GM19438 (cell line): ENCODE data around the gene DHDH.

Source experiments
- ATAC-seq: cut with Tn5 transposase; IDR thresholded peaks from one replicate; pipeline ENCODE4 v1.9.1; 2021; ENCODE audit warnings: low read depth; ENCODE audit not compliant: unreplicated experiment

The DHDH gene

DNA sequence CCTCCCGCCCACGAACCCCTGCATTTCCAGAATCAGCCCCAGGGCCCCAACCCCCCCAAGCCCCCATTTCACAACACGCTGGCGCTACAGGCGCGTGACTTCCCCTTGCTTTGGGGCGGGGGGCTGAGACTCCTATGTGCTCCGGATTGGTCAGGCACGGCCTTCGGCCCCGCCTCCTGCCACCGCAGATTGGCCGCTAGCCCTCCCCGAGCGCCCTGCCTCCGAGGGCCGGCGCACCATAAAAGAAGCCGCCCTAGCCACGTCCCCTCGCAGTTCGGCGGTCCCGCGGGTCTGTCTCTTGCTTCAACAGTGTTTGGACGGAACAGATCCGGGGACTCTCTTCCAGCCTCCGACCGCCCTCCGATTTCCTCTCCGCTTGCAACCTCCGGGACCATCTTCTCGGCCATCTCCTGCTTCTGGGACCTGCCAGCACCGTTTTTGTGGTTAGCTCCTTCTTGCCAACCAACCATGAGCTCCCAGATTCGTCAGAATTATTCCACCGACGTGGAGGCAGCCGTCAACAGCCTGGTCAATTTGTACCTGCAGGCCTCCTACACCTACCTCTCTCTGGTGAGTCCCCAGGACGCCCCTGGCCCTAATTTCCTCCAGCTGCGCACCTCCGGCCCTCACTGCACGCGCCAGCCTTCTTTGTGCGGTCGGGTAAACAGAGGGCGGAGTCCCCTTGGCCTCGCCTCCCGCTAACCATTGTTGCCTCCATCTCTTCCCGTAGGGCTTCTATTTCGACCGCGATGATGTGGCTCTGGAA, 31.7 kb downstream of the DHDH start, which contains the start of gene FTL:
Gene FTL, plus strand, starts transcription at position 270 of the 766 bp plus-strand sequence. Its CDS starts 199 bp downstream, at position 469.
- ATAC-seq: peak; percentile 50

DNA sequence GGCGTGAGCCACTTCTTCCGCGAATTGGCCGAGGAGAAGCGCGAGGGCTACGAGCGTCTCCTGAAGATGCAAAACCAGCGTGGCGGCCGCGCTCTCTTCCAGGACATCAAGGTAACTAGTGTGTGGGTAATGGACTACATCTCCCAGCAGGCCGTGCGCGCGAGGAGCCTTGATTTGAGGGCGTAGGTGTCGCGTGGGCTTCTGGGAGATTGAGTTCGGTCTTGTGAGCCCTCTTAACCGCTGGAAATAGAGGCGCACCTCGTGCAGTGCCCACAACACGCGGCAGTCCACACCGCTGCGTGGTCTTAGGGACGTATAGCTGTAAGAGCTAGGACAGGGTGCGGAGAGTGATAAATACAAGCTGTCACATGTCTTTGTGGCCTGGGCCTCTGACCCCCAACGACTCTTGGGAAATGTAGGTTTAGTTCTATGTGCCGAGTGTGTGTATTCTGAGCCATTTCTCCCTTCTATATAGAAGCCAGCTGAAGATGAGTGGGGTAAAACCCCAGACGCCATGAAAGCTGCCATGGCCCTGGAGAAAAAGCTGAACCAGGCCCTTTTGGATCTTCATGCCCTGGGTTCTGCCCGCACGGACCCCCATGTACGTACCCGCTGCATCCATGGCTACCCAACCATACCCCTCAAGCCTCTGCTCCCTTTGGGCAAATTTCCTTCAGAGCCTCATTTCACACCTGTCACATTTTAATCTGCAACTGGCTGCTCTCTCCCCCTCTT, 32.5 kb downstream of the DHDH start:
- peak; percentile 6 for ATAC-seq

DNA sequence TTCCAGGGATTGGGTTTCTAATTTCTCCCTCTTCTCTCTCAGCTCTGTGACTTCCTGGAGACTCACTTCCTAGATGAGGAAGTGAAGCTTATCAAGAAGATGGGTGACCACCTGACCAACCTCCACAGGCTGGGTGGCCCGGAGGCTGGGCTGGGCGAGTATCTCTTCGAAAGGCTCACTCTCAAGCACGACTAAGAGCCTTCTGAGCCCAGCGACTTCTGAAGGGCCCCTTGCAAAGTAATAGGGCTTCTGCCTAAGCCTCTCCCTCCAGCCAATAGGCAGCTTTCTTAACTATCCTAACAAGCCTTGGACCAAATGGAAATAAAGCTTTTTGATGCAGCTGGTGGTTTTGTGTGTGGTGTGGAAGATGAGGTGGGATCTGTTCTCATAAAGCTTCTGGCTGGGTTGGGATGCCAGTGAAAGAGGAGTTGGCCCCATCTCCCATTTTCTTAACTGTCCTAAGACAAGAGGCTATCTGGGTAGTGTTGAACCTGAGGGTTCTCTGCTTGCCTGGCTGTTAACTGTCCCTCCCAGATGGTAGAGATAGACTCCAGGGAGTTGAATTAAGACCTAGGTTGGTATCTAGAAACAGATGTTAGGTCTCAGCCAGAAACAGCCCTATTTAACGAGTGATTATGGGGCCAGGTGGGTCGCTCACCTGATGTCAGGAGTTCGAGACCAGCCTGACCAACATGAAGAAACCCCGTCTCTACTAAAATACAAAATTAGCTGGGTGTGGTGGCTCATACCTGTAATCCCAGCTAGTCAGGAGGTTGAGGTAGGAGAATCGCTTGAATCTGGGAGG, 33.2 kb downstream of the DHDH start:
- no peak for ATAC-seq

DNA sequence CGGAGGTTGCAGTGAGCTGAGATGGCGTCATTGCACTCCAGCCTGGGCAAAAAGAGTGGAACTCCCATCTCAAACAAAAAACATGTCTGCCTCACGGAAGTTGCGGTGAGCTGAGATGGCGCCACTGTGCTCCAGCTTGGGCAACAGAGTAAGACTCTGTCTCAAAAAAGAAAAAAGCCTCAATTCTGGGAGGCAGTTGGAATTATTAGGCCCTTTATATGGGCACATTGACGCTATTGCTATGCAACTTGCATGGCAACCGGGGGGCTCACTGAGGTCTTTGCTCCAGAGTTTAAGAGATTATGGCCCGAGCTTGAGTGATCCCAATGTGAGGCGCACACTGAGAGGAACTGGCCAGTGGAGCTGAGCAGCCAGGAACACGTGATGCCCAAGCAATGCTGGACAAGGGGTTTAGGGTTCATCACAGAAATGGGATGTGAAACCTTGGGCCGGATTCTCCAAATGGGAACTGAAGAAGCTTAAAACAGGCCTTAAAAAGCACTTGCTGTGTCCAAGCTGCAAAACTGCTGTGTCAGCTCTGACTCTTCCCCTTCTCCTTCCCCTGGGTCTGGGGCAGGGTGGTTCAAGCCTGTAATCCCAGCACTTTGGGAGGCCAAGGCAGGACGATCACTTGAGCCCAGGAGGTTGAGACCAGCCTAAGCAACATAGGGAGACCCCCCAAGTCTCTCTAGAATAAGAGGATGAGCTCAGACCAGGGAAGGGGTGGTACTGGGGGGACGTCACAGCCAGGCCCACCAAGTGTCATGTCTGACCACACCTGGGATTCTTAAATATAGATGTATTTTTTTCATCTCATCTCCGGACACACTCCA, 34.1 kb downstream of the DHDH start:
- no peak for ATAC-seq

DNA sequence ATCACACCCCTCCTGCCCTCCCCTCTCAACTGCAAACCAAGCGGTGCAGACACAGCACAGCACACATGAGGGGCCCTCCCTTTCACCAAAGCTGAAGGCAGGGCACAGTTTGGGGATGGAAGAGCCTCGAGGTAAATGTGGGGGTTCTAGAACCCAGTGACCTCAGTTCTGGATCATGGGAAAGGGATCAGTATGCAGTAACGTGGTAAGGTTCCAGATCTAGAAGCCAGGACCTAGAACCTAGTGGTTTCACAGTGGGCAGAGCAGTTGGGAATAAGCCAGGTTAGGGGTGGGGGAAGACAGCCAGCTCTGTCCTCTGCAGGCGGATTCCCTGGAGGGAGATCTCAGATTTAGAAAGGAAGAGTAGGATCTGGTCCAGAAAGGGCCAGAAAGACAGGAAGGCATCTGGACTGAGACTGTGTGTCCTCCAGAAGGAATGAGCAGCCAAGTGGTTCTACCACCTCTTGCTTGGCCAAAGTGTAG, 34.7 kb downstream of the DHDH start:
- ATAC-seq: no peak

DNA sequence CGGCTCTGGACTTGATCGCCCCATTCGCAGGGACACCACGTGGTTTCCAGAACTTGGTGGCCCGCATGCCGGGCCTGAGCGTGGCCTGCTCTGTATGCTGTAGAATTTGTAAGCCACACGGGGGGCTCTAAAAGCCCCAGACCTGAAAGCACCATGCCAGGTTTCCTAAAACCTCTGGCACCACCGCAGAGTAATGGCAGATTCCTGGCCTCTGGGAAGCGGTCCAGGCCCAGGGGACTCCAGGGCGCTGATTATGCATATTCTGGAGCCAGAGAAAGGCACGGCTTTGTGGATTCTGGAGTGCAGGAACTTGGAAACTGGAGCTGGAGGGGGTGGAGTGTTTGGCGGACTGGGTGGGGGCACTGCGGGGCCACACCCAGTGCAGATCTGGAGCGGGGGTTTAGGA, 35.3 kb downstream of the DHDH start:
- no peak for ATAC-seq

DNA sequence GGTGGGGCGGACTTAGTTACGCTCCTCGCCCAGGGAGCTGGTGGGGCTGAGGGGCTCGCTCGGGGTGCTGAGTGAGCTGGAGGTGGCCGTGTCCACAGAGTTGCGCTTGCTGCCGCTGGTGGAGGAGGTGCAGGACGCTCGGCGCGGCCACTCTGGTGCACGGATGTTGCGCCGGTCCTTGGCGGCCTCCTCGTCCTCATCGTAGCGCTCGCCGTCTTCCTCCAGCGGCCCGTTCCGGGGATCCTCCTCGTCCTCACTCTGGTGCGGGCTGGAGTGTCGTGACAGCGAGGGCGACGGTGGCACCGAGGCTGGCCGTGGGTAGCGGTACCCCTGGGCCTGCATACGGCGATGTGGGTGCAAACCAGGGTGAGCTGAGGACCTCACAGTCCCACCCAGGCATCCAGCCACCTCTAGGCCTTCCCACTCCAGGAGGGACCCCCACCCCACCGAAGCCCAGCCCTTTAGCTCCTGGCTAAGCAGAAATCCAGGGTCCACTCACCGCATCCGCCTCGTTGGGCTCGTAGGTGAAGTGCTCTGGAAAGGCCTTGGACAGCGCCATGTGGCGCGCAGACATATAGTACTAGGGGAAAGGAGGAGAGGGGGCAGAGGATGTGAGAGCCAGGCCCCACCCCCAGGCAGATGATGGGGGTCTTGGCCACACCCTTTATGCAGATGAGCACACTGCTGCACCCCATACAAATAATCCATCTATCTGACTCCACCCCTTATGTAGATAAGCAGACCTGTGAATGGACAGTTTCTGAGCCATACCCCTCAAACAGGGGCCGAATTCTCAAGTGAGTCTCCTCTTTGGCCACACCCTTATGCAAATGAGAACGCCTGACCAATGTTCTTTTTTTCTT, 36.0 kb downstream of the DHDH start:
- no peak for ATAC-seq

DNA sequence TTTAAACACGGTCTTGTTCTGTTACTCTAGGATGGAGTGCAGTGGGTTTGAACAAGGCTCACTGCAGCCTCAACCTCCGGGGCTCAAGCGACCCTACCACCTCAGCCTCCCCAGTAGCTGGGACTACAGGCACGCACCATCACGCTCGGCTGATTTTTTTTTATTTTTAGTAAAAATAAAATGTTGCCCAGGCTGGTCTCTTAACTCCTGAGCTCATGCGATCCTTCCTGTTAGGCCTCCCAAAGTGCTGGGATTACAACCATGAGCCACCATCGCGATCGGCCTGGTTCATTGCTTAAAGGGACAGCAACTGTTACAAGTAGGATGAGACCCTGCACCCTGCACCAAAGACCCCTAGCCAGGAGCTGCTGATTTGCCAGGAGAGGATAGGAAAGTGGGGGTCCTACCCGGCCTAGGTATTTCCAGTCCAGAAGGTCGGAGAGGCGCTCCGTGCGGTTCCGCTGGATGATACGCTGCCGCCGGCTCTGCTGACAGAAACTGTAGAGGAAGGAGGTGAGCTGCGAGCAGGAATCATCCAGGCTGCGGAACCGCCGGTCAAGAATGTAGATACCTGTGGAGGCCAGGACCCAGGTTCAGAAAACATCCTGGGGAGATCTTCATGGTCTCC, 36.8 kb downstream of the DHDH start:
- ATAC-seq: no peak

DNA sequence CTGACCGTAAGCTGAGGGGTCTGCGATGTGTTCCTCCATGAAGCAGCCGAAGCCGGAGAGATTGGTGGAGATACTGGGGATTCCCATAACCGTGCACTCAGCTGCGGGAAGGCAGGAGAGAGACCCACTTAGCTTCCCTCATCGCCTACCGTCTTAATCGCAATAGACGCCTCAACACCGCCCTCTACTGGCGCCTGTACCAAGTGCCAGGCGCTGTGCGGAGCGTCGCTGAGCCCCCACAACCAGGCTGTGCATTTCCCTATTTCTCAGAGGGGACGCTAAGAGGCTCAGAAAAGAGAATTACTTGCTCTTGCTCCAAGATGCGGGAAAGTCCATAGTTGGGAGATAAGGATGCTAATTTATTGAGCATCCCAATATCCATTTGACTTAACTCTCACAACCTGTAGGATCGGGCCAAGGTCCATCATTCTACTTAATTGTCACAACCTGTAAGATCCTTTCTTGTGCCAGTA, 37.5 kb downstream of the DHDH start:
- peak; percentile 43 for ATAC-seq

DNA sequence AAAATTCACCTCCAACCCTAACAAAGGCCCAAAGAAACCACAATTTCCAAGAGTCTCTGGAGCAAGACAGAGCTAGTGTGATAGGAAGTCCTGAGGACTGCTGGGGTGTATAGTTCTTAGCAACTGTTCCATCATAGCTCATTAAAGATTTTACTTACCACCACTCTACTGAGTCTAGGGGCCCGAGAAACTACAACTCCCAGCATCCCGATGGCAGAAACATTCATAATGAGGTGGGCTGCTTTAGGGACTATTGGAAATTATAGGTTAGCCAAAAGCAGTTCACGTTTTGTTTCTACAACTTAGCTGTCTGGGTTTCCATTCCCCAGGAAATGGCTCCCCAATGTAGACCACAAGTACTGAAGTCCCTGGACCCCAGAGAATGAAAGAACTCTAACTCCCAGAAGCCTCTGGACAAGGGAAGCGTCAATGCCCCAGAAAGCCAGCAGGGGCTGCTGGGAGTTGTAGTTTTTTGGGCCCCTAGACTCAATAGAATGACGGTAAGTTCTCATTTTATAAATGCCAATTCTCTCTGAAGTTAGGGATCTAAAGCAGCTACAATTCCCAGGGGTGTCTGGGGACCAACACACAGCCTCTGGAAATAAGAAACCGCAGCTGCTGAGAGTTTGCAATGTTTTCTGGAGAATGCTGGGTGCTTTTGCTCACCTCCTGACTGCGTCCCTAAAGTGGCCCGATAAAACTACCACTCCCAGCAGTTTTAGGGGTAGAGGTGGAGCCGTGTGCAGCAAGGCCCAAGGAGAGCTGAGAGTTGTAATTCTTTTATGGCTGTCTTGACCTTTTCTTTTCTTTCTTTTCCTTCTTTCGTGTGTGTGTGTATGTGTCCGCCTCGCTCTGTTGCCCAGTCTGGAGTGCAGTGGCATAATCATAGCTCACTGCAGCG, 42.7 kb downstream of the DHDH start:
- ATAC-seq: no peak

DNA sequence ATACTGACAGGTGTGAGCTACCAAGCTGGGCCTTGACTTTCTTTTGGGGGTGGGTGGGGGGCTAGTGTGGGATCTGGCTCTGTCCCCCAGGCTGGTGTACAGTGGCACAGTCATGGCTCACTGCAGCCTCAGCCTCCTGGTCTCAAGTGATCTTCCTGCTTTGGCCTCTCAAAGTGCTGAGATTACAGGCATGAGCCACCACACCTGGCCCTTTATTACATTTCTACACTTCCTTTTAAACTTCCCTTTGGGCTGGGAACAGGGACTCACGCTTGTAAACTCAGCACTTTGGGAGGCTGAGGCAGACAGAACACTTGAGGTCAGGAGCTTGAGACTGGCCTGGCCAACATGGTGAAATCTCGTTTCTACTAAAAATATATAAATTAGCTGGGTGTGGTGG, 43.6 kb downstream of the DHDH start:
- ATAC-seq: no peak

DNA sequence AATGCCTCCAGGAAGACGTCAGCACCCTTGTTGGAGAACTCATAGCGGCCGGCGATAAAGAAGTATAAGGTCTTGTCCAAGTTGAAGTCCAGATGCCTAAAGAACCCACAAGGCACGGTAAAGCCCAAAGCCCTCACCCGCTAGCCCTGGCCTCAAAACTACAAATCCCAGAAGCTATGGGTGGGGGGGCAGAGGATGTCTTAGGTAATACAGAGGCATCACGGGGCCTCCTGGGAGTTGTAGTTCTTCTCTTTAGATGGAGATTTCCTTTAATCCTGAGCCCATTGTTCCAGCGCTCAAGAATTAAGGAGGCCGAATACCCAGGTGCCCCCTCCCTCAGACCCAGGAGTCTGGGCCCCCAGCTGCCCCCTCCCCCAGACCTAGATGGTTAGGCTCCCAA, 48.8 kb downstream of the DHDH start:
- ATAC-seq: no peak

DNA sequence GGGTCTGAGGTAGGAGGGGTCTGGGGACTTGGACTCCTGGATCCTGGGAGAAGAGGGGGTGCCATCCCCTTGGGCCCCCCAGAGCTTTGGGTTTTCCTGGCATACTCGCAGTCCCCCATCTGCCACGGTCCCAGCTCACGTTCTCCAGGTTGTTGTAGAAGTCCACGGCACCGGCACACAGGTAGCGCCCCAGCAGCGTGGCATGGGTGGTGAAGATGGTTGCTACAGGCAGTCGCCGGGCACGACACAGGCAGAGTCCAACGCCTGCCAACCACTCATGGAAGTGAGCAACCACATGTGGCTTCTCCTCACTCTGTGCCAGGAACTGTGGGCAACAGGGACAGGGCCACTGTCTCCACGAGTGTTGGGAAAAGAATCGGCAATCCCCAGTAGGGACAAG, 52.2 kb downstream of the DHDH start:
- ATAC-seq: no peak

DNA sequence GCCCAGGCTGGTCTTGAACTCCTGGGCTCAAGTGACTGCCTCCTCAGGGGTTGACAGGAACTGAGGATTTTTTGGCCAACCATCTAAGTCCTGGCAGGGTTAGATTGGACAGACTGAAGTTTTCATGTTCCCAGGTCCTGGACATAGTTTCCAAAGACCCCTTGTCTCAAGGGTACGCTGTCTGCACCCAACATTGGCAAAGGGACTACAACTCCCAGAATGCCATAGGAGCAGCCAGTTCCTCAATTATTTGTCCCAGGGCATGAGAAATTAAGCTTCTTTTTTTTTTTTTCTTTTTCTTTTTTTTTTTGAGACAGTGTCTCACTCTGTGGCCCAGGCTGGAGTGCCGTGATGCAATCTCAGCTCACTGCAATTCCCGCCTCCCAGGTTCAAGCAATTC, 52.7 kb downstream of the DHDH start:
- no peak for ATAC-seq

DNA sequence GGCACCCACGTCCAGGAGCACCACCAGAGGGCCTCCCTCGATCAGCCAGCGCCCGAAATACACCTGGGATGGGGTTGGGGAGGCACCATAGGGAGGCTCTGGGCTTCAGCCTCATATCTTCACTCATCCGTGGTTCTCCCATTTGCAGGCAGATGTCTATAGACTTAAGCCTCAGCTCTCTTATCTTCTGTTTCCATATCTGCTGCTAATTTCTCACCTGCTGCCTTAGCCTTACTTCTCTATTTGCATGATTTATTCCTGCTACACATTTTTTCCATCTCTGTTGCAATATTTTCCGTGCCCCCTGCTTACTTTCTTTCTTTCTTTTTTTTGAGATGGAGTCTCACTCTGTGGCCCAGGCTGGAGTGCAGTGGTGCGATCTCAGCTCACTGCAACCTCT, 53.8 kb downstream of the DHDH start:
- ATAC-seq: no peak

DNA sequence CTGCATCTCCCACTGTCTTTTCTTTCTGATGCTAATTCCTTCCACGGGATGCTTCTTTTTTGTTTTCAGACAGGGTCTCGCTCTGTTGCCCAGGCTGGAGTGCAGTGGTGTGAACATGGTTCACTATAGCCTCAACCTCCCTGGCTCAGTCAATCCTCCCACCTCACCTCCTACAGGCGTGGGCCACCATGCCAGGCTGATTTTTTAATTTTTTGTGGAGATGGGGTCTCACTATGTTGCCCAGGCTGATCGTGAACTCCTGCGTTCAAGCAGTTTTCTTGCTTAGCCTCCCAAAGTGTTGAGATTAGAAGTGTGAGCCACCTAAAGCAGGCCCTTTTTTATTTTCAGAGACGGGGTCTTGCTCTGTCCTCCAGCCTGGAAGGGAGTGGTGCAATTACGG, 54.8 kb downstream of the DHDH start:
- no peak for ATAC-seq

DNA sequence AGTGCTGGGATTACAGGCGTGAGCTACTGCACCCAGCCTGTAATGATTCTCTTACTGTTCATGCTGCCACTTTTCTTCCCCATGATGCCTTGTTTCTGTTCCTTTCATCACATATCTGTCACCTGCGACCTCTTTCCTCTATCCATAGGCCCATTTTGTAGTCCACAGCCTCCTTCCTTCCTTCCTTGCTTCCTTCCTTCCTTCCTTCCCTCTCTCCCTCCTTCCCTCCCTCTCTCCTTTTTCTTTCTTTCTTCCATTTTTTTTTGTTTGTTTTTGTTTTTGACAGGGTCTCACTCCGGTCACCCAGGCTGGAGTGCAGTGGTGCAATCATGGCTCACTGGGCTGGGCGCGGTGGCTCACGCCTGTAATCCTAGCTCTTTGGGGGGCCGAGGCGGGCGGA, 55.4 kb downstream of the DHDH start:
- ATAC-seq: no peak
